LNCAP (cell line): ENCODE data around the gene GCH1.

Experiments
- TF ChIP-seq, protein P1 (sequence below): fragments of 450-650 bp; IDR thresholded peaks from 2 replicates; pipeline ENCODE4 v1.5.1; 2017; ENCODE audit warnings: mild to moderate bottlenecking

Gene GCH1

DNA sequence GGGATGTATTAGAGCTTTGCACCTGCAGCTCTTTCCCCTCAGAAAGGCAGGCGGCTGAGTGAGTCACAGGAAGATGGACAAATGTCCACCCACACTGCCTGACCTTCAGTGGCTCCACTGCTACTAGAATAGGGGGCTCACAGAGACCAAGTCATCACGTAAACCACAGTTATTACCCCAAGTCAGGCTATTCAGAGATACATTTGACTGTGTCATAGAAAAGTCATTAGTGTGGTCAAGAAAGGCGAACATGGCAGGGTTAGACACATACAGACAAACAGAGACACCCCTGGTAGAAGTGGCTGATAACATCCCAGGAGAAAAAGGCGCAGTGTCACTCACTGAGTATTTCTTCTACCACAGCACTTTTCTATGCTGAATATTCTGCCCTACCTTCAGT lies 36.0 kb downstream of the GCH1 start:
- TF ChIP-seq, protein P1, sequence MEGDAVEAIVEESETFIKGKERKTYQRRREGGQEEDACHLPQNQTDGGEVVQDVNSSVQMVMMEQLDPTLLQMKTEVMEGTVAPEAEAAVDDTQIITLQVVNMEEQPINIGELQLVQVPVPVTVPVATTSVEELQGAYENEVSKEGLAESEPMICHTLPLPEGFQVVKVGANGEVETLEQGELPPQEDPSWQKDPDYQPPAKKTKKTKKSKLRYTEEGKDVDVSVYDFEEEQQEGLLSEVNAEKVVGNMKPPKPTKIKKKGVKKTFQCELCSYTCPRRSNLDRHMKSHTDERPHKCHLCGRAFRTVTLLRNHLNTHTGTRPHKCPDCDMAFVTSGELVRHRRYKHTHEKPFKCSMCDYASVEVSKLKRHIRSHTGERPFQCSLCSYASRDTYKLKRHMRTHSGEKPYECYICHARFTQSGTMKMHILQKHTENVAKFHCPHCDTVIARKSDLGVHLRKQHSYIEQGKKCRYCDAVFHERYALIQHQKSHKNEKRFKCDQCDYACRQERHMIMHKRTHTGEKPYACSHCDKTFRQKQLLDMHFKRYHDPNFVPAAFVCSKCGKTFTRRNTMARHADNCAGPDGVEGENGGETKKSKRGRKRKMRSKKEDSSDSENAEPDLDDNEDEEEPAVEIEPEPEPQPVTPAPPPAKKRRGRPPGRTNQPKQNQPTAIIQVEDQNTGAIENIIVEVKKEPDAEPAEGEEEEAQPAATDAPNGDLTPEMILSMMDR = no peak

DNA sequence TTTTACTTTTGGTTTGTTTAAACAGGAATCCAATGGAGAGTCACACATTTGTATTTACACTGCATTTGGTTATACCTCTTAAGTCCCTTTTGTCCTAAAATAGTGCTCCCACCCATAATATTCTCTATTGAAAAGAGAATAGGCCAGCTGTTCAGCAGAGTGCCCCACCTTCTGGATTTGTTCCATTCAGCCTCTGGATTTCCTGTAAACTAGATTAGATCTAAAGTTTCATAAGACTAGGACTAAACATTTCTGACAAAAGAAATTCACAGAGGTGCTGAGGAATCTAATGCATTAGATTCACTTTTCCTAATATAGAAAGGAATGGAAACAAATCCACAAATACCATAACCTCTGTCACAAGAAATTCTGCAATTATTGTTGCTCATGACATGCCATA lies 38.1 kb downstream of the GCH1 start:
- TF ChIP-seq, protein P1 = no peak

DNA sequence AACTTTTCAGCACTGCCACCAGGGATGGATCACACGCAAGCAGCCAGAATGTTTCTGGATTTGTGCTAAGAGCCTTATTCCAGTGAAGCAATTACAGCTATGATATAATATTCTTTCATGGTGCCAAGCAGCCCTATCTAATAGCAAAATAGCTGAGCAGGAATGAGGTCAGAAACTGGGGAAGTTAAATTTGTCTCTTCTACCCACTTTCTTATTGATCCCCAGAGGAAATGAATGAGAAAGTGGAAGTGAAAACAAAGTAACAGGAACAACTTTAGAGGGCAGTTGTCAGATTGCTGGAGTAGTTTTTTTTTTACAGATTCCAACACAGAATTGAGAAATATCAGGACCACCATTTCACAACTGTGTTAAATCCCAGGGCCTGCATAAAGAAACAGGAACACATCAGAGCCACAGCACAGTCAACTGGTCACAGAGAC lies 44.8 kb downstream of the GCH1 start:
- TF ChIP-seq, protein P1 = no peak

DNA sequence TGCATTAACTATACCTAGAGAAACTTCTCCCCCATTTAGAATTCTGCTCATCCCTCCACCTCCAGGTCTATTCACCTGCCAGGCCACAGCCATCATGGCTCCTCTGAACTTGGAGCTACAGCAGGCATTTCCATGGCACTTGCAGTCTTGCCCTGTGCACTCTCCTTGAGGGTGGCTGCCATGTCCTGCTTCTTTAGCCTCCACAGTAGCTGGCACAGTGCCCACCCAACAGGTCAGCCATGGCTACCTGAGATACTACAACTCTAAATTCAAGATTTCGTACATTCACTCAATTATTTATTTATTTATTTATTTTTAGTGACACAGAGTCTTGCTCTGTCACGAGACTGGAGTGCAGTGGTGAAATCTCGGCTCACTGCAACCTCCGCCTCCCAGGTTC lies 46.5 kb downstream of the GCH1 start:
- TF ChIP-seq, protein P1 = no peak

DNA sequence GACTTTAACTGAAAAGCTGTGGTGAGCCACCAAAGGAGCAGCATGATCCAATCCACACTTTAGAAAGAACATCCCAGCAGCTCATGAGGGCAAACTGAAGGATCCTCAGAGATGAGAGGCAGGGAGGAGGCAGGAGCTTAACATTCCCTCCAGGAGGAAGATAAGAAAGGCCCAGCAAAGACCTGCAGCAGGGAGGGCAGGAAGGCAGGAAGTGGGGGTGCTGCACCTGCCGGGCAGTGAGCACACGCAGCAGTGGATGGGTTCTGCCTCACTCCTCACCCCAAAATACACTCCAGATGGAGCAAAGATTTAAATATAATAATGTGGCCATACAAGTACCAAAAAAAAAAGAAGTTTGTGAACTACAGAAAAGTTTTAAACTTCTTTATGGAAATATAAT lies 48.4 kb downstream of the GCH1 start:
- TF ChIP-seq, protein P1 = no peak

DNA sequence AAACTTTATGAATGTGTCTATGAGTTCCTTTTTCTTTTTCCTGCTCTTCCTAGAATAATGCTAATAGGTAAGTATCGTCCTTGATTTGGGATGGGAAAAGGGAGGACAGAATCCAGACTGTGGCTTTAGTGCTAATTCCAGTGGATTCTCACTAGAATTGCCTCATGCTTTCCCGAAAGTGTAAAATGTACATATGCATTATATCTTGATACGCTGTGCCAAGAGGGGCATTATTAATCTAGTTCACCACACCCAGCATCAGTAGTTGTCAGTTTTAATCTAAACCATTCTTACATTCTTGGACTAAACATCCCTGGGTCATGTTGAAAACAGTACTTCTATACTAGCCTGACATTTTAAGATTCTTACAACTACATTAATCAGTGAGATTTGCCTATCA lies 49.3 kb downstream of the GCH1 start:
- TF ChIP-seq, protein P1 = no peak

DNA sequence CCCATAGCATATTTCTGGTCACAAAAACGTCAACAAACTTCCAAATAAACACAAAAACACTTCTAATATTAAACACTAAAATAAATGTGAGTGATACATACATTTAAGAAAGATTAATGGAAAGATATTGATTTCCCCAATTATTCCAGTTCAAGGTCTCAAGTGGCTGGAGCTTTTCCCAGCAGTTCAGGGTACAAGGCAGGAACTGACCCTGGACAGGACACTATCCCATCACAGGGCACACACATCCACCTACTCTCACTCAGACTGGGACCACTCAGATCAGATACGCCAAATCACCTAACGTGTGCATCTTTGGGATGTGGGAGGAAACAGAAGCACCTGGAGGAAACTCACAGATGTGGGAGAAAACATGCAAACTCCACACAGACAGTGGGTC lies 50.4 kb downstream of the GCH1 start:
- TF ChIP-seq, protein P1 = no peak

DNA sequence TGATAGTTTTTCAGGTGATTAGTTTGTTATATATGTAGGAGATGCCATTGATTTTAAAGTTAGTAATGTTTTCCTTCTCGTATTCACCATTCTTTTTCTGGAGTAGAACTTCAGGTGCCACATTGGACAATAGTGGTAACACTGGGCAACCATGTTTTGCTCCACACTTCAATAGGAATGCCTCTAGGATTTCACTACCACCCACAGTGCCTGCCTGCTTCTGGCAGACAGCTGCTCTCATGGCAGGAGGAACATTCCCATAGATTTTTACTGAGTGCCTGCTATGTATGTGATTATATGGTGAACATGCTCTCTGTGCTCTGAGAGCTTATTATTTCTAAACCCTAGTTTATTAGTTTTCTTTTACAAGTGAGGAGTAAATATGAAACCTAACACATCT lies 53.7 kb downstream of the GCH1 start:
- TF ChIP-seq, protein P1 = no peak
